Fibroblast of lung (primary cell): Measurements from ENCODE around the gene RPL7A.

Source experiments
- CTCF ChIP-seq, 2 donors: IDR thresholded peaks in 1 of 2; conservative IDR thresholded peaks in 1 of 2; 1 replicate in 1 of 2; 2 replicates in 1 of 2; pipeline ENCODE4 v1.5.1; 2011 to 2012; ENCODE audit warnings: low read length in 2 of 2, control low read depth in 1 of 2, inconsistent platforms in 1 of 2, low read depth in 1 of 2, mild to moderate bottlenecking in 1 of 2
- EZH2 ChIP-seq: IDR thresholded peaks from 2 replicates; pipeline ENCODE4 v1.5.1; 2012; ENCODE audit warnings: low read length, control low read depth, mild to moderate bottlenecking; ENCODE audit errors: missing control alignments

- TF ChIP-seq CTCF (conservative IDR thresholded peaks at IDR 0.05 in 1 of 2, IDR thresholded peaks at IDR 0.05 in 1 of 2; ENCODE audit: low read depth in 1 of 2, low read length in 2 of 2) (no peak), EZH2 (no peak)
Measured at GRCh38 chr9:133331641-133332380, 16.2 kb upstream of the RPL7A start.
